Measurements from ENCODE around the gene PRRX2. TPM values are rescaled to one million over a fixed set of nuclear protein-coding genes. Genes with fewer than 3 reads are reported as not detected.

Gene PRRX2
- total and polyA plus RNA-seq, 2 experiments from 2014 or later = 9.7 to 23.0 TPM

DNA sequence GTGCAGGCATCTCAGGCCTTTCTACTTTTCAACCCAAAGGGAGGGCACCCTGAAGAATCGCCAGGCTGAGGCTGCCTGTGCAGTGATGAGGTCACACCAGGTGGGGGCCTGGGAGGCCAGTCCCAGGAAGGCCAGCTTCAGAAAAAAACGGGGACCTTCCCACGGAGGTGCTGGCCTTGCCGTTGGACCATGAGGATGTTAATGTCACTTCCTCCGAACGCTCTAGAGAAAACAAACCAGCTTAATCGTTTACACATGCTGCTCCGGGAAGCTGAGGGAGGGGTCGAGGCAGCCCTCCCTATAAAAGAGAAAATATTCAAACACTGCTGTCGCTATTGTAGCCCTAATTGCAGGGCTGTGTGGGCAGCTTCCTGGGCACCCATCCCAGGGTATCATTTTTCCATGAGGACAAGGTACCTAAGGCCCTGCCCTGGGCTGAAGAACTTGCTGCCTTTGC, 60.4 kb downstream of the PRRX2 start:
- Histone ChIP-seq H2AFZ (no peak overlapping the region), H3K27me3 (no peaks in the 10 kb centered on the region), H3K36me3 (replicated peaks; ENCODE audit: insufficient read depth, low read depth) (no peaks in the 10 kb centered on the region), H3K79me2 (no peaks in the 10 kb centered on the region), H3K4me1 (ENCODE audit: insufficient read depth) (peaks cover 7% of the 10 kb centered on the region), H3K4me3 (no peak overlapping the region), H3K9me2 (replicated peaks; ENCODE audit: insufficient read depth) (no peaks in the 10 kb centered on the region), H3K27ac (peak overlapping the region; percentile 83), H3K9me3 (ENCODE audit: low read depth) (no peaks in the 10 kb centered on the region), H4K20me1 (ENCODE audit: insufficient read depth, poor library complexity, severe bottlenecking) (no peaks in the 10 kb centered on the region), H3K4me2 (no peak overlapping the region)
- 35% methylated on average over 10 of the region's 10 CpGs for WGBS (ENCODE audit: low lambda C conversion rate, missing lambda C conversion rate)
- DNase-seq (ENCODE audit: low spot score) = peak; percentile 46
- no peak for TF ChIP-seq EZH2phosphoT487 (IDR thresholded peaks at IDR 0.05; ENCODE audit: low read depth, severe bottlenecking, unreplicated experiment)
- TF ChIP-seq, protein P1, sequence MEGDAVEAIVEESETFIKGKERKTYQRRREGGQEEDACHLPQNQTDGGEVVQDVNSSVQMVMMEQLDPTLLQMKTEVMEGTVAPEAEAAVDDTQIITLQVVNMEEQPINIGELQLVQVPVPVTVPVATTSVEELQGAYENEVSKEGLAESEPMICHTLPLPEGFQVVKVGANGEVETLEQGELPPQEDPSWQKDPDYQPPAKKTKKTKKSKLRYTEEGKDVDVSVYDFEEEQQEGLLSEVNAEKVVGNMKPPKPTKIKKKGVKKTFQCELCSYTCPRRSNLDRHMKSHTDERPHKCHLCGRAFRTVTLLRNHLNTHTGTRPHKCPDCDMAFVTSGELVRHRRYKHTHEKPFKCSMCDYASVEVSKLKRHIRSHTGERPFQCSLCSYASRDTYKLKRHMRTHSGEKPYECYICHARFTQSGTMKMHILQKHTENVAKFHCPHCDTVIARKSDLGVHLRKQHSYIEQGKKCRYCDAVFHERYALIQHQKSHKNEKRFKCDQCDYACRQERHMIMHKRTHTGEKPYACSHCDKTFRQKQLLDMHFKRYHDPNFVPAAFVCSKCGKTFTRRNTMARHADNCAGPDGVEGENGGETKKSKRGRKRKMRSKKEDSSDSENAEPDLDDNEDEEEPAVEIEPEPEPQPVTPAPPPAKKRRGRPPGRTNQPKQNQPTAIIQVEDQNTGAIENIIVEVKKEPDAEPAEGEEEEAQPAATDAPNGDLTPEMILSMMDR (IDR thresholded peaks at IDR 0.05; ENCODE audit: poor library complexity) = no peak
- TF ChIP-seq EZH2 (IDR thresholded peaks at IDR 0.05; ENCODE audit: borderline replicate concordance) = no peak

DNA sequence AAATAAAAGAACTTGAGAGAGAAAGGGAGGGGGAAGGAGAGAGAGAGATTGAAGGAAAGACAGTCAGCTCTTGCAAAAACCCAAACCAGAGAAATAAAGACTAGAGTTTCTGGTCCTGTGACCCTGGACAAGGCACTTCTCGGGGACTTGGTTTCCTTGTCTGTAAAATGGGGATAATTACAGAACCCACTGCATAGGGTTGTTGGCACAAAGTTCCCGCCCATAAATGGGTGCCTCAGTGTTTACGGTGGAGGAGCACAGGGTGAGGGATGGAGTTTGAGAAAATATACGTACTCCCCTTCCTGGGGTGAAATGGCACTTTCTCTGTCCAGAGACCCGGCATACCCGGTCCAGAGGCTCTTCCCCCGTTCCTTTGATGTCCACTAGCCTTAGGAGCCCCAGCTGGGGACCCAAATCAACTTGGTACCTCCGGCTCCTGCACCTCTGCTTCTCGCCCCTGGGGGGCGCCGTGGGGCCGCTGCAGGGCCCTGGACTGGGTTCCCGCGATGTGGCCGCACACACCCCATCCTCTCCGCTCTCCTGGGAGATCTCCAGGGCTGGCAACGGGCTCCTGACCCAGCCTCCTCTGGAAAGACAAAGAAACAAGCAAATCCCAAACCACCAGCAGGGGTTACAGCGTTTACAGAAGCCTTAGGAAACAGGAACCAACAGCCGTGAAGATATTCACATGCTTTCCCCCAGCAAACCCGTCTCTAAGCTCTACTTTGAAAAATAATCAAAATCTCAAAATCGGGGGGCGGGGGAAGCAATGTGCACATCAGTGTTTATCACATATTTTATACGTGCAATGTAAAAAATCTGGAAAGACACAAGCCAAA, 61.1 kb downstream of the PRRX2 start:
- Histone ChIP-seq H3K4me3 (no peak overlapping the region), H3K9me3 (ENCODE audit: low read depth) (no peaks in the 10 kb centered on the region), H2AFZ (no peak overlapping the region), H3K27me3 (no peaks in the 10 kb centered on the region), H3K4me2 (peak overlapping the region; percentile 10), H3K9me2 (replicated peaks; ENCODE audit: insufficient read depth) (no peaks in the 10 kb centered on the region), H3K27ac (peak overlapping the region; percentile 83), H3K79me2 (no peaks in the 10 kb centered on the region), H4K20me1 (ENCODE audit: insufficient read depth, poor library complexity, severe bottlenecking) (no peaks in the 10 kb centered on the region), H3K4me1 (ENCODE audit: insufficient read depth) (peaks cover 7% of the 10 kb centered on the region), H3K36me3 (replicated peaks; ENCODE audit: insufficient read depth, low read depth) (no peaks in the 10 kb centered on the region)
- WGBS (ENCODE audit: low lambda C conversion rate, missing lambda C conversion rate) = 24% methylated on average over 23 of the region's 23 CpGs
- TF ChIP-seq, protein P1 (IDR thresholded peaks at IDR 0.05; ENCODE audit: poor library complexity) = peak; percentile 96
- no peak for TF ChIP-seq EZH2 (IDR thresholded peaks at IDR 0.05; ENCODE audit: borderline replicate concordance)
- peak; percentile 85 for DNase-seq (ENCODE audit: low spot score)

DNA sequence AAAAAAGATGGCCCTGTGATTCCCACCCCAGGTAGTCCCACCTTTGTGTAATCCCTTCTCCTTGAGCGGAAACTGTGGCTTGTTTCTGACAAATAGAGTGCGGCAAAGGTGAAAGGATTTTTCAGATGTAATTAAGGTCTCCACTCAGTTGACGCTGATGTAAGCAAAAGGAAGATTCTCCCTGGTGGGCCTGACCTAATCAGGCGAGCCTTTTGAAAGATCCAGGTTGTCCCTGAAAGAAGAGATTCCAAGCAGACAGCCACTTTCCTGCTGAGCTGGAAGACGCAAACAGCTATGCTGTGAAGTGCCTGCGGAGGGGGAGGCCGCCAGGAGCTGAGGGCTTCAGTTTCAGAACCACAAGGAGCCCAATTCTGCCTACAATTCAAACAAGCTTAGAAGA, 63.3 kb downstream of the PRRX2 start:
- no peak overlapping the region for H3K27ac ChIP-seq

More for the DNA sequence above, 63.3 kb downstream of the PRRX2 start:
- H4K20me1 ChIP-seq (ENCODE audit: insufficient read depth, poor library complexity, severe bottlenecking) = no peaks in the 10 kb centered on the region
- no peak overlapping the region for H3K4me2 ChIP-seq
- no peak for DNase-seq (ENCODE audit: low spot score)
- H3K9me2 ChIP-seq (replicated peaks; ENCODE audit: insufficient read depth) = no peaks in the 10 kb centered on the region
- H3K4me3 ChIP-seq = no peak overlapping the region
- no peaks in the 10 kb centered on the region for H3K9me3 ChIP-seq (ENCODE audit: low read depth)
- H3K79me2 ChIP-seq = no peaks in the 10 kb centered on the region
- peaks cover 7% of the 10 kb centered on the region for H3K4me1 ChIP-seq (ENCODE audit: insufficient read depth)
- no peak overlapping the region for H2AFZ ChIP-seq
- H3K27me3 ChIP-seq = no peaks in the 10 kb centered on the region
- no peaks in the 10 kb centered on the region for H3K36me3 ChIP-seq (replicated peaks; ENCODE audit: insufficient read depth, low read depth)
- WGBS (ENCODE audit: low lambda C conversion rate, missing lambda C conversion rate) = 94% methylated on average over 7 of the region's 7 CpGs
- TF ChIP-seq EZH2 (IDR thresholded peaks at IDR 0.05; ENCODE audit: borderline replicate concordance) = no peak
- no peak for TF ChIP-seq EZH2phosphoT487 (IDR thresholded peaks at IDR 0.05; ENCODE audit: low read depth, severe bottlenecking, unreplicated experiment)
- TF ChIP-seq, protein P1 (IDR thresholded peaks at IDR 0.05; ENCODE audit: poor library complexity) = no peak
